D721Med (cell line): ENCODE data around the gene FADS6.

Source experiments
- DNase-seq: peaks from one replicate; pipeline ENCODE4 v3.0.0; 2011; ENCODE audit warnings: low spot score; ENCODE audit not compliant: insufficient read length
- FAIRE-seq: peaks from 2 replicates; lab custom pipeline; 2011; peaks lifted over from hg19 to GRCh38; lab: Jason Lieb, UNC
- TF ChIP-seq, protein P1 (sequence below): IDR thresholded peaks from 2 replicates; pipeline ENCODE4 v1.5.1; 2012; ENCODE audit warnings: mild to moderate bottlenecking, control low read depth; ENCODE audit not compliant: insufficient read depth; ENCODE audit errors: missing control alignments

The FADS6 gene

DNA sequence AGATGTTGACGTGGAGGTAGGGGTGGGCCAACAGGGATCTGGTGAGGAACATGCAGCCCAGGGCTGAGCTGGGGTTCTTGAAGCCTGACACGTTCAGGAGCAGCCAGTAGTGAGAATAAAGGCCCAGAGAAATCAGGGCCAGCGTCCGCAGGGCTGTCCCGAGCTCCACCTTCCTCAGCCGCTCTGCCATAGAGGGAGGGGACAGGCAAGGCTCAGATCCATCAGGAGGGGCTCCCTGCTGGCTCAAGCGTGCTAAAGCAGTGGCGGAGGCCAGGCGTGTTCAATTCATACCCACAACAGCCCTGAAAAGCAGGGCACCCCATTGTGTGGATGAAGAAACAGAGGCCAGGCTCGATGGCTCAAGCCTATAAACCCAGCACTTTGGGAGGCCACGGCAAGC, 12.4 kb downstream of the FADS6 start:
- no peak for DNase-seq
- FAIRE-seq: no peak
- TF ChIP-seq, protein P1, sequence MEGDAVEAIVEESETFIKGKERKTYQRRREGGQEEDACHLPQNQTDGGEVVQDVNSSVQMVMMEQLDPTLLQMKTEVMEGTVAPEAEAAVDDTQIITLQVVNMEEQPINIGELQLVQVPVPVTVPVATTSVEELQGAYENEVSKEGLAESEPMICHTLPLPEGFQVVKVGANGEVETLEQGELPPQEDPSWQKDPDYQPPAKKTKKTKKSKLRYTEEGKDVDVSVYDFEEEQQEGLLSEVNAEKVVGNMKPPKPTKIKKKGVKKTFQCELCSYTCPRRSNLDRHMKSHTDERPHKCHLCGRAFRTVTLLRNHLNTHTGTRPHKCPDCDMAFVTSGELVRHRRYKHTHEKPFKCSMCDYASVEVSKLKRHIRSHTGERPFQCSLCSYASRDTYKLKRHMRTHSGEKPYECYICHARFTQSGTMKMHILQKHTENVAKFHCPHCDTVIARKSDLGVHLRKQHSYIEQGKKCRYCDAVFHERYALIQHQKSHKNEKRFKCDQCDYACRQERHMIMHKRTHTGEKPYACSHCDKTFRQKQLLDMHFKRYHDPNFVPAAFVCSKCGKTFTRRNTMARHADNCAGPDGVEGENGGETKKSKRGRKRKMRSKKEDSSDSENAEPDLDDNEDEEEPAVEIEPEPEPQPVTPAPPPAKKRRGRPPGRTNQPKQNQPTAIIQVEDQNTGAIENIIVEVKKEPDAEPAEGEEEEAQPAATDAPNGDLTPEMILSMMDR: no peak

DNA sequence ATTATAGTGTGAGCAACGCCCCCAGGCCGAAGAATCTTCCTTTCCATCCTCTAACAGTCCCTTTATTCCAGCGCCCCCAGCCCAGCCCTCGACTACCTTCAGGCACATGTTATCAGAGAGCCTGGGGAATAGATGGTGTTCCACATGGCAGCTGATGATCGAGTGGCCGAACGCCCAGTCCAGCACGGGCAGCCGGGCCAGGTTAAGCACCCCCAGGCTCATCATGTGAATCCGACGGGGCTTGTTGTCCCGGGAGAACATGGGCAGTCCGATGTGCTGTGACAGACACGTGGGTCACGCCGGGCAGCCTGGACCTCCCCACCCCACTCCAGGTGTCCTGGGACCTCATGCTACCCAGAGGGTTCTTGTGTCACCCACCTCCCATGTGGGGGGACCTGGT, 14.1 kb downstream of the FADS6 start:
- FAIRE-seq (no peak), DNase-seq (no peak)
- TF ChIP-seq, protein P1: no peak

DNA sequence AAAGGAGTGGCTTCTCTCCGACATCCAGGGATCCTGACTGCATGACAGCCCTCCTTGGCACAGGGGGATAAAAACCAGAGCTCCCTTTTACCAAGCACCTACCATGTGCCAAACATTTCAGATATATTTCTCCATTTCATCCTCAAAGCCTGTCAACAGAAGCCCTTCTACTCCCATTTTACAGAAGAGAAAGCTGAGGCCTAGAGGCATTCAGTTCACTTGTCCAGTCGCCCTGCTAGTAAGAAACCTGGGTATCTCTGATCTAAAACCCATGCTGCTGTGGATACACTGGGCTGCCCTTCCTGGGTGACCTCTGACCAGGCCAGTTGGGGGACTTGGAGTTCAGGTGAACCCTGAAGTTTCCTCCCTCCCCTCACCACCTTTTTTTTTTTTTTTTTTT, 14.8 kb downstream of the FADS6 start:
- TF ChIP-seq, protein P1: no peak
- FAIRE-seq: no peak
- no peak for DNase-seq

DNA sequence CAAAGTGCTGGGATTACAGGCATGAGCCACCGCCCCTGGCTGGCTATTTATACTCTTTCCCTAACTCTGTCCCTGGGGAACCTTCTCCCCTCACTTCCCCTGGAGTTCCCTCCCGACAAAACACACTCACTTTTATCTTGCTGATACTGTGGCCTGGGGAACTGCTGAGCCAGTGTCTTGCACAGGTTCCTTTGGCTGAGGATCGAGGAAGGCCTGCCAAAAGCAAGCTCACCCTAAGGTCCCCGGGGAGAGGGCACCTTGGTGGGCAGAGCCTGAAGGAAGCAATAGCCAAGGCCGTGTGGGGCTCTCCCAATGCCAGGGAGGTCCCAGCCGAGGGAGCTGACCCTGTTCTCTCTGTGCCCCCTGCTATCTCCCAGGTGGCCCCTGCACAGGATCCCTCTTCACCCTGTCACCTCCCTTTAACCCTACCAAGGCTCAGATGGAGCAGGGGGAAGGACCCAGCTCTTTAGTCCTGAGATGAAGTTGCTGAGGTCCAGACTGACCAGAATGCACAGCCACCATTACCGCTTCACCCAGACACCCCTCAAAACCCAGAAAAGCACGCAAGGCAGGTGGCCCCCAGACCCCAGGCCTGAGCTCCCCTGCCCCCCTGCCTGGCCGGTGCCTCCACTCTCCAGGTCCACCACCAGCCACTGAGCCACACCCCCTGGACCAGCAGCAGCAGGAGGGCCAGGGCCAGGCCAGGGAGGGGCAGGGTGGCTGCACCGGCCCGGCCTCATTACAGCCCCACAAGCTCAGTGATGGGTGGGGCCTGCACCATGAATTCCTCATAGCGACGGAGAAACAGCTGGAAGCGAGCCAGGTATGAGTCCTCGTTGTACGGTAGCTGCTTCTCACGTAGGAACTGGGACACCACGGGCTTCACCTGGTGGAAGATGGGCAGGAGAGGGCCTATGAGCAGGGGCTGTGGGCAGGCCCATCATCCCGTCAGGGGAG, 15.6 kb downstream of the FADS6 start:
- DNase-seq: no peak
- FAIRE-seq: no peak

DNA sequence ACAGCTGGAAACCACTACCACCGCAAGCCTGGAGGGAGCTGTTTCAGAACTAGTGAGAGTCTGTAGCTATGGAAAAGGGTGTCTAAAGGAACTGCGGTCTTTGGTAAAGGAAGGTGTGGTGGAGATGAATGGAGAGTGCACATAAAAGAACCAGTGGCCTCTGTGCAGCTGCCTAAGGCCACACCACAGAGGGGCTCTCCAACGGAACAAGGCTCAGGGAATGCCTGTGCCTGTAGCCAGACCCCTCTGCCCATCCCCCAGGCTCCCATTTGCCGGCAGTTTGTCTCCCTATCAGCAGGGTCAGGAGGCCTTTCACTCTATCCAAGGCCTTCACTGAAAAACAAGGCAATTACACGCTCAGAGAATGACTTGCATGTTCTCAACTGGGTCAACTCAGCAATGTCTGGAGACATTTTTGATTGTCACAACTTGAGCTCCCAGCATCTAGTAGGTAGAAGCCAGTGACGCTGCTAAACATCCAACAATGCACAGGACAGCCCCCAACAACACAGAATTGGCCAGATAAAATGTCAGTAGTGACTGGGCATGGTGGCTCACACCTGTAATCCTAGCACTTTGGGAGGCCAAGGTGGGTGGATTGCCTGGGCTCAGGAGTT, 17.3 kb downstream of the FADS6 start:
- no peak for DNase-seq
- TF ChIP-seq, protein P1: no peak
- FAIRE-seq: no peak

More for the DNA sequence above, 15.6 kb downstream of the FADS6 start:
- TF ChIP-seq, protein P1: no peak

DNA sequence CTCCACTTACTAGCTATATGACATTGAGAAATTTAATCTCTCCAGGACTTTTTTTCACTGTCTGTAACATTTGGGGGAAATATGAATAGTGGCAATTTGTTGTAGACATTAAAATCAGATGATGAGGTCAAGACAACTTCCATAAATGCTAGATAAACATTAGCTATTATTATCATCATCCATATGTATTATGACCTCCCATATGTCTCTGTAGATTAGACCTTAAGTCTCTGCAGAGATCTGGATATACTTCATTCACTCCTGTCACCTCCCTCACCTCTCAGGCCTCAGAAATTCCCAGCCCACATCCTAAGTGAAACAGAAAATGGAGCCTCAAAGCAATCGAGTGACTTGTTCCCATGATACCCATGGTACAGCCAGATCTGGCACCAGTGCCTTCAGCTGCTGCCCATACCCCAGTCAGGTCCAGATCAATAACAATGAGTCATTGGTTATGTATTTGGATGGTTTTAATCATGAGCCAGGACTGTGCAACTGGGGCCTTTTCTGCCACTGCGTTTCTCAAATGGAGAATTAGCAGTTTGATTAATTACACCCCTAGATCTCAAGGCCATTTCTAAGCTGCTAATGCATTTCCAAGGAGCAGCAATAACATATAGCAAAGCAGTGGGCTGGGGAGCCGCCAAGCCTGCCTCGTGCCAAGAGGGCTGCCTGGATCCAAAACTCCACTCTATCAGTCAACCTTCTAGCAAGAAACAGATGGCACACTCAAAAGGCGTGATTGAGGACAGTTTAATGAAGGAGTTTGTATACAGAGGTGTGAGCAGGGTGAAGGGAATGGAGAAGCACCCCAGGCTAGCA, 18.1 kb downstream of the FADS6 start:
- TF ChIP-seq, protein P1: no peak
- FAIRE-seq: no peak

More for the DNA sequence above, 18.1 kb downstream of the FADS6 start:
- DNase-seq: no peak
